ENCODE data around the gene SLC7A5.
A peak's percentile ranks its signal among the peaks of the same experiment; 100 is the strongest.
"Not testable (repeated sequence)": the region's sequence is repeated elsewhere in the genome, so short reads cannot be mapped to it uniquely, and the experiment has no call there.

The SLC7A5 gene

GRCh38 chr16:87897521-87898505, 28.5 kb upstream of the SLC7A5 start:
- no peak for TF ChIP-seq CTCF (IDR thresholded peaks at IDR 0.05; ENCODE audit: low read depth, low read length, missing control alignments)
- in situ Hi-C loops (cut with HindIII; ENCODE audit: low sequenced_read_pairs): no loop called here
- DNase-seq (ENCODE audit: low read depth): no peak

GRCh38 chr16:87896924-87897520, 27.7 kb upstream of the SLC7A5 start:
- not testable (repeated sequence) for DNase-seq (ENCODE audit: low read depth)

More at GRCh38 chr16:87897521-87898505, 28.5 kb upstream of the SLC7A5 start:
- no peak overlapping the region for H3K4me3 ChIP-seq (ENCODE audit: low read depth, low read length)

GRCh38 chr16:87896176-87896890, 27.0 kb upstream of the SLC7A5 start:
- in situ Hi-C loops (cut with HindIII; ENCODE audit: low sequenced_read_pairs); DNase-seq (ENCODE audit: low read depth); H3K4me3 ChIP-seq (ENCODE audit: low read depth, low read length): not testable (repeated sequence)

More at GRCh38 chr16:87896924-87897520, 27.7 kb upstream of the SLC7A5 start:
- H3K4me3 ChIP-seq (ENCODE audit: low read depth, low read length); in situ Hi-C loops (cut with HindIII; ENCODE audit: low sequenced_read_pairs): not testable (repeated sequence)

- in situ Hi-C loops (cut with HindIII; ENCODE audit: low sequenced_read_pairs): no loop called here
- peak; percentile 12 for DNase-seq (ENCODE audit: low read depth)
- no peak overlapping the region for H3K4me3 ChIP-seq (ENCODE audit: low read depth, low read length)
- no peak for TF ChIP-seq CTCF (IDR thresholded peaks at IDR 0.05; ENCODE audit: low read depth, low read length, missing control alignments)
Observed at GRCh38 chr16:87895641-87896141, 26.4 kb upstream of the SLC7A5 start.

- DNase-seq (ENCODE audit: low read depth); in situ Hi-C loops (cut with HindIII; ENCODE audit: low sequenced_read_pairs); H3K4me3 ChIP-seq (ENCODE audit: low read depth, low read length): not testable (repeated sequence)
Observed at GRCh38 chr16:87894005-87894404, 24.7 kb upstream of the SLC7A5 start.

- in situ Hi-C loops (cut with HindIII; ENCODE audit: low sequenced_read_pairs): no loop called here
- H3K4me3 ChIP-seq (ENCODE audit: low read depth, low read length): no peak overlapping the region
- no peak for TF ChIP-seq CTCF (IDR thresholded peaks at IDR 0.05; ENCODE audit: low read depth, low read length, missing control alignments)
- no peak for DNase-seq (ENCODE audit: low read depth)
Observed at GRCh38 chr16:87891764-87892163, 22.5 kb upstream of the SLC7A5 start.

GRCh38 chr16:87889762-87890161, 20.5 kb upstream of the SLC7A5 start:
- DNase-seq (ENCODE audit: low read depth); in situ Hi-C loops (cut with HindIII; ENCODE audit: low sequenced_read_pairs); H3K4me3 ChIP-seq (ENCODE audit: low read depth, low read length): not testable (repeated sequence)

- in situ Hi-C loops (cut with HindIII; ENCODE audit: low sequenced_read_pairs); H3K4me3 ChIP-seq (ENCODE audit: low read depth, low read length); DNase-seq (ENCODE audit: low read depth): not testable (repeated sequence)
Observed at GRCh38 chr16:87888346-87888745, 19.0 kb upstream of the SLC7A5 start.

GRCh38 chr16:87887931-87888330, 18.6 kb upstream of the SLC7A5 start:
- not testable (repeated sequence) for H3K4me3 ChIP-seq (ENCODE audit: low read depth, low read length); DNase-seq (ENCODE audit: low read depth)

GRCh38 chr16:87885371-87885967, 16.2 kb upstream of the SLC7A5 start:
- DNase-seq (ENCODE audit: low read depth); in situ Hi-C loops (cut with HindIII; ENCODE audit: low sequenced_read_pairs); H3K4me3 ChIP-seq (ENCODE audit: low read depth, low read length): not testable (repeated sequence)

More at GRCh38 chr16:87887931-87888330, 18.6 kb upstream of the SLC7A5 start:
- in situ Hi-C loops (cut with HindIII; ENCODE audit: low sequenced_read_pairs): not testable (repeated sequence)
